Left hindlimb (tissue), 1 donor: ENCODE results near the gene NGF.

Experiments
- DNase-seq: peaks from one replicate; pipeline ENCODE4 v3.0.0-alpha.2; 2018

Gene NGF

DNA sequence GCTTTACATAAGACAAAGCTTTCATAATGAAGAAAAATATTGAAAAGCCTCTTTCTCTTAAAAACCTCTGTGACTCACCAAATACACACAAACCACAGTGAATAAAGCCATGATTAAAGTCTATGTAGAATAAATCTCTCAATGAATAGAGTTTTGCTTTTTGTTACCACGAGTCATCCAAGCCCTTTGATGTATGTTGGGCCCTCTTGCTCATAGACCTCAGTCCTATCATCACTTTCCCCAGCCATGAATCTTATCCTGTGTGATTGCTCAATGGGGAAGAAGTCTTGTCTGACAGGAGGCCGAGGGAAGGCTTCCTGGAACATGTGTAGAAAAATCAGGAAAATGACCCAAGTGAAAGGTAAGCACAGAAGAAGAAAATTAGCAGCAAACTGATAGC is 60.8 kb downstream of the NGF start:
- DNase-seq: no peak

DNA sequence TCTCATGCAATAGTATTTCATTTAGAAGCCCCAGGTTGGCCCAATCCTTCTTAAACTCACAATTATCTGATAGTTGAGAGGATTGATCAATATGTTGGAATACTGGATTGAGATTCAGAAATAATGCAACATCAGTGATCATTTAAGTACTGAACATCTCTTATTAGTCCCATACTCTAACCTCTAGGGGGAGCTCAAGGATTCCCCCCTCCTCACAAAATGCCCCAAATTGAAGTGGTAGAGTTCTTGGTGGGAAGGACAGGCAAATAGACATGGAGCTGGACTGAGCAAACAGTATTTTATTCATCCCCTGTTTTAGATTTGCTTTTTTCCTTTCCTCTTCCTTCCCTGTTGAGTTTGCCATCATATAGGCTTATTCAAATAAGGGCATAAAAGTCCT is 62.8 kb downstream of the NGF start:
- no peak for DNase-seq

DNA sequence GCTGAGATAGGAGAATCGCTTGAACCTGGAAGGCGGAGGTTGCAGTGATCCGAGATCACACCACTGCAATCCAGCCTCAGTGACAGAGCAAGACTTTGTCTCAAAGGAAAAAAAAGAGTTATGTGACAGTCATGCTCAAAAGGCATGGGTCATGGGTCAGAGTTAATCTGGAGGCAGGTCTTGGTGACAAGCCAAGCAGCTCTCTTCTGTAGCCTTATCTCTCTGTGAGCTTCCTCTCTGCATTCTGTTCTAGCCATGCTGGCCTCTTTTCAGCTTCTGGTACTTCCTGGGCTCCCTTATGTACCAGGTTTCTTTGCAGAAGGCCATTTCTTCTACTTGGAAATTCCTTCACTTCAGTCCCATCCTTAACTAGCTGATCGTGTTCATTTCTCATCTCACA is 63.6 kb downstream of the NGF start:
- no peak for DNase-seq

DNA sequence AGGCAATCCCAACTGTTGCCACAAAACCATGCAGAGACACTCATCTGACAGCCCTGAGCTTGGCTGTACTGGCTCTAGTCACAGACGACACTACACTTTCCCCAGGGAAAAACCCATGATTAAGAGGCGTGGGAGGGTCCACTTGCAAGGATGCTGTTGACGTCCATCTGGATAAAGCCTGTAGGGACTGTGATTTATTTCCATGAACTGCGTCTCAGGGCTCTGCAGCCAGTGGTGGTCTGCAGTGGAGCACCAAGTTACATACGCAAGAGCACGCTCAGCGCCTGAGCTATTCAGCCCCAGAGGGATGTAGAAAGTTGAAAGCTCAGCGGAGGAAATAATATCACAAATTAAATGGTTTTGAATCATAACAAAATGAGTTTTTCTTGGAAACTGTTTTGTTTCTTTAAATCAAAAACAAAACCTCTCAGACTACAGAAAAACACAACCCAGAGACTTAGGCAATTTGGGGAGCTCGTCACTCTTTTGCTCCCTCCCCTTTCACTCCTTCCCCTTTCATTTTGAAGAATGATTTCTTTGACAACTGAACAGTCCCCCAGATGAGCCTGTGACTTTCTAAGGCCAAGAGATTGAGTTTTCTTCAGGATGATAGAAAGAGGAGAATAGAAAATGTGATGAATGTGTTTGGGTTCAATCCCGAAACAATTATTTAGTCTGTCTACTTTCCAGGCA is 71.2 kb downstream of the NGF start:
- DNase-seq: no peak

DNA sequence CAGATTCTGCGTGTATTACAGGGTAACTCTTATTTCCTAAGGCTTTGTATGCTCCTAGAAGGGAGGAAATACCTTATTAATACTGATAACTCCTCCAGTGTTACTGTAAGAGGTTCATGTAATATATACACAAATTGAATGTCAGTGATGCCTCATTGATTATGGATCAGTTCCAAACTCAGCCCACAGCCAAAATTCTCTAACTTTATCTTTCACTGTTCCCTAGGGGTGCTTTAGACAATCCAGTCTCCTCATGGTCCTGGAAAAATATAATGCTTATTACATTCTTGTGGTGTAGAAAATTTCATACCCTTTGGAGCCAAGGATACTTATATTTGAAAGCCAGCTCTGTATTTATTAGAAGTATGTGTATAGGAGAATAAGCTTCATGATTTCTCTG is 73.0 kb downstream of the NGF start:
- no peak for DNase-seq

DNA sequence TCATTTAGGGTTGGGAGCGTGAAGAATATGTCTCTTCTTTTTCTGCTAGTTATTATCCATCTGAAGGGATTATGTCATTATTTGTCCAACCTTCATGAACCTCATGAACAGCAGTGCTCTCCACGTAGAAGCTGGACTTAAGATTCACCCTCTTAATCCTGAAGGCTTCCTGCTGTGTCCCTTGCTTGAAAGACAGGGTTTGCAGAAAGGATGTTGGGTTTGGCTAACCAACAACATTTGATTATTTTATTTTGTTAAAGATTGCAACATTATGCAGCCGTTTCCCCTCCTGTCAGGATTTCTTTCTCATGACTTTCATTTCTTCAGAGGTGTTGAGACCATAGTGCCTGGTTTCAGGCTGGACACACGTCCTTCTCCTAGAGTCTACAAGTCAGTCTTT is 75.2 kb downstream of the NGF start:
- no peak for DNase-seq

DNA sequence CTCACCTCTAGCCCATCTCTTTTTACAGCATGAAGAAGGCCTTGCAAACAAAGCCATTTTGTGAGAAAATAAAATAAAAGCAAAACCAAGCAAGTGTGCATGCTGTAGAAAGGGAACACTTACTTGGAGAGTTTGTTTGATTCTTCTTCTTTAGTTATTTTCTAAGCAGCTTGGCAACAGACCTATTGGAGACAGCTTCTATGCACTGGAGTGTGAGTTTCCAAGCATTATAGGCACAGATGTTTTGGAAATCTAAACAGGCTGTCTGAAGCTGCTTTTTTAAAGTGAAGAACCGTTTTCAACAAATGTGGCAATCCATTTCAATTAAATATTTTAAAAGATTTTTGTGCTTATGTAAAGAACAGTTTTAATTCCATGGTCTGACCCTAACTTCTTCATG is 76.6 kb downstream of the NGF start:
- no peak for DNase-seq

DNA sequence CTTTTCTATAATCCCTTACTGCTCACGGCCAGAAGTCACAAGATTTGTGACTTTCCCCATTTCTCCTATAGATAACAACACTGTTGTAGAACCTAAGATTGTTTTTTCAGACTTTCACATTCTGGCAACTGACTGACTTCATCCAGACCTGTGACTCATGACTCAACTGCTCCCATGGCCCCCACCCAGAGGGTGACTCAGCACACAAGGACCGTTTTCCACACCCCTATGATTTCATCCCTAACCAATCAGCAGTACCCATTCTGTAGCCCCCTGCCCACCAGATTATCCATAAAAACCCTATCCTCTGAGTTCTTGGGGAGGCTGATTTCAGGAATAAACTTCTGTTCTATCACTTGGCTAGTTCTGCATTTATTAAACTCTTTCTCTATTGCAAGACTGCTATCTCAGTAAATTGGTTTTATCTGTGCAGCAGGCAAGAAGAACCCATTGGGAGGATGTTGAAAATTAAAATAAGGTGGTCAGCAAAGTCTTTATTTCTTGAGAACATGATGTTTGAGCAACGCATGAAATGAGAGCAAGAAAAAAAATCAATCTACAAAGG is 79.7 kb downstream of the NGF start:
- no peak for DNase-seq

DNA sequence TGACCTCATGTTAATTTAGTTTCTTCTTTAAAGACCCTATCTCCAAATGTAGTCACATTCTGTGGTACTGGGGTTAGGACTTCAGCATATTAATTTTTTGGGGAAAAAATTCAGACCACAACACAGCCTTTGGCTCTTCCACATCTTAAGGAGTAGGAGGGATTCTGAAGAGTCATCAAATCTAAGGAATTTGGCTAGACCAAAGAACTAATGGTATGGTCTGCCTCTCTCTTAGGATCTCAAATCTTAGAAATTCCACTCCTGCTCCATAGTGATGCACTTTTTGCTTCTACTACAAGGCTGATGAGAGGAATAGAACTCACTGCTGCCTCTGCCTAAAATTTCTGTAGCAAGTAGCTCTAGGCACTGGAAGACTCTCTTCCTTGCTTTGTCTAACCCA is 80.5 kb downstream of the NGF start:
- no peak for DNase-seq

DNA sequence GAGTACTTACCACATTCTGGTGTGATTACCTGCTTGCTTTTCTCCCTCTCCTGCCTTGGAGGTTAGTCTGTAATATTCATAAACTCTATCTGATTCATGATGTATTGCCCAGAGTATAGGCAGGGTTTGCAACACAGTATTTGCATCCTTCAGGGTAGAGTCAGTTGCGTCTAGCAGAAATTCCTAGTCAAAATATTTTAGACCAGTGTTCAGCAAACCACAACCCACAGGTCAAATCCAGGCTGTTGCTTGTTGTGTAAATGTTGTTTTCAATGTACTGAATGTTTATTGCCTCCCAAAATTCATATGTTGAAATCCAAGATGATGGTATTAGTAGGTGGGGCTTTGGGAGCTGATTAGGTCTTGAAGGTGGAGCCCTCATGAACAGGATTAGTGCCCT is 82.9 kb downstream of the NGF start:
- no peak for DNase-seq

DNA sequence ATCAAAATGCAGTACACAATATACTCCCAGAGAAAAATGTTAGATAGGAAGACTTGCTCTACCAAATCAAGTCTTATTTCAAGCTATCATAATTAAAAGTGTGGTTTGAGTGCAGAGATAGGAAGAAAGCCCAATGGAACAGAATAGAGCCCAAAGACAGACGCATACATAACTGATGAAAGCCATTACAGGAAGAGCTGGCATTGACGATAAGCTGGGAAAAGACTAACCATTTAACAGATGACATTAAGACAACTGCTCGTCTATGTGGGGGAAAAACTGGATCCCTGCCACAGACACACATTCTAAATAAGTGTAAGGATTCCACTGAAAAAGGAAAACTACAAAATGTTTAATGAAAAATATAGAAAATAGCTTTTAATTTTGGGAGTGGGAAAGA is 85.5 kb downstream of the NGF start:
- DNase-seq: no peak

DNA sequence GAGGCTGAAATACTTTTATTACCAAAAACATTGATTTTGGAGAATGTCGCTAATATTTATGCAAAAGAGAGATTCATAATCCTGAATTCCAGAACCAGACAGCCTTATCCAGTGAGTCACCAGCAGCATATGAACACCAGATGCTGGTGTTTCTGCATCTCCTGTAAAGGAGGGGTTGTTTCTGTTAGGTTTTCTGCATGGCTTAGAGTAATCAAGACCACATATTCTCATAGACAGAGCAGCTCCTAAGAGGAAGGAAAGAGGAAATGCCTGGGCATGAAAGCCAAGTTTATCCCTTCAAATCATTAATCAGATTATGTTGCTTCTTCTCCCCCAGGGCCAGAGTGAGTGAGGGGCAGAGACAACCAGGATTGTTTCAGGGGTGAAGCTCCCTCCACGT is 86.2 kb downstream of the NGF start:
- DNase-seq: peak; percentile 30

DNA sequence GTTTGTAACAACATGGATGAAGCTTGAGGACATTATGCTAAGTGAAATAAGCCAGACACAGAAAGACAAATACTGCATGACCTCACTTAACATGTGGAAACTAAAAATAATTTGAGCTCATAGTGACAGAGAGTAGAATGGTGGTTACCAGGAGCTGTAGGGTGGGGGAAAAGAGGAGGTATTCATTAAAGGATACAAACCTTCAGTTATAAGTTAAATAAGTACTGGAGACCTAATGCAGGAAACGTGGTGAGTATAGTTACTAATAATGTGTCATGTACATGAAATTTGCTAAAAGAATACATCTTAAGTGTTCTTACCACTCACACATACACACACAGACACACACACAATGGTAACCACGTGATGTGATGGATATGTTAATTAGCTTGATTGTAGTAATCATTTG is 86.7 kb downstream of the NGF start:
- DNase-seq: no peak

DNA sequence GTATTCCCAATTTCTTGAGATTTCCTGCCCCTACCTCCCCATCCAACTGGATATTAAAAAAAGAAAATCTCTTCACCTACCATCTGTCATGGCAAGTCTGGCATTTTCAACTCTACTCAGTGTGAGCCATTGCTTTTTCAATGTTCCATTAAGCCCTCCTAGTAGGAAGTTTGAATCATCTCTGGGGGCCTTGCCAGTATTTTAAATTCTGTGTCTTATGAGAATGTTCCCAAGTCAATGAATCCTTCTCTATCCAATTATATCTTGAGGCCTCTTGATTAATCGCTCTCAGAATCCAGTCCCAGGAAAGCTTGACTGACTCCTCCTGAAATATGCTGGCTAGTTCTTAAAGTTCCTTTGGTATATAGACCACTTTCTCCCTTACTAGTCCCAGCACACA is 91.5 kb downstream of the NGF start:
- DNase-seq: no peak

DNA sequence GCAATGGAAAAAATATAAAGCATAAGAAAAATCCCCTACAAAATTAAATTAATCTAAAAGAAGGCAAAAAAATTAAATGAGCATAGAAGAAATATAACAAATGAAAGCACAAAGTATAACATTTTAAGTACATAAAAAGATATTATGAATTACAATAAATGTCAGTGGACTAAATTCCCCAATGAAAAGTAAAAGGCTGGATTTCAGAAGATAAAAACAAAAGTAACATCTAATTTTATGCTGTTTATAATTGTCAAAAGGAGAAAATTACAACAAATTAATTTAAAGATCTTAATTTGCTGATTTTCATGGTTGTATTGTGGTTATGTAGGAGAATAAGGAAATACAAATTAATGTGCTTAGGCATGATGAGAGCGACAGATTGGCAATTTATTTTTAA is 92.8 kb downstream of the NGF start:
- DNase-seq: no peak

DNA sequence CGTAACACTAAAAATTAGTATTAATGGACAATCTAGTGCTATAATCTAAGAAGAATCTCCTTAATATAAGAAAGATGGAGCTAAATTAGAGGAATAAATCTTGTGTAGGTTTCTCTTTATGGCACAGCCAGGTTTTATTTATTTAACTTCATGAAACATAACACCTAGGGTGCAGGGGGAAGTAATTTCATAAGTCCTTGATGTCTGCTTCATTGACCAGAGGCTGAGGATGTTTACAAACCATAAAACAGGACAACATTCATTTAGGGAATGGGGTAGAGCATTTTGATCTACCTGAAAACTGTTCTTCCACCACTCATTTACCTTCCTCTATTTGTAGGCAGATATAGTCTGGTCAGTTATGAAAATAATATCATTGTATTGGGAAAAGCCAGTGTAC is 95.5 kb downstream of the NGF start:
- no peak for DNase-seq

DNA sequence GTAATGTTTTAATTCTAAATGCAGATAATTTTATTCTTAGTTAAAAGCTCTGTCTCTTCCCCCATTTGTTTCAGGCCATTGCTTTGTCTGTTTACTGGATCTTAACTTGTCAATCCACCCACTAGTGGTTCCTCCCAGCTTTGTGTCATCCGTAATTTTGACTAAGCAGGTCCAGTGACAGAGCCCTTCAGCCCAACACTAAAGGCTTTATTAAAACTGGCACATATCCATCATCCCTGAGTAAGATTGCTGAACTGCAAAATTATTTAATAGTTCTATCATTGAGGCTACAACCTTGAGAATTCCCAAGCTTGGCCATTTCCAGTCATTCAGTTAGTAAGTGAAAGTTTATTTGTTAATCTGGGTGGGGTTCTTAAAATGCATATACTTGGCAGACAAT is 96.7 kb downstream of the NGF start:
- DNase-seq: no peak

DNA sequence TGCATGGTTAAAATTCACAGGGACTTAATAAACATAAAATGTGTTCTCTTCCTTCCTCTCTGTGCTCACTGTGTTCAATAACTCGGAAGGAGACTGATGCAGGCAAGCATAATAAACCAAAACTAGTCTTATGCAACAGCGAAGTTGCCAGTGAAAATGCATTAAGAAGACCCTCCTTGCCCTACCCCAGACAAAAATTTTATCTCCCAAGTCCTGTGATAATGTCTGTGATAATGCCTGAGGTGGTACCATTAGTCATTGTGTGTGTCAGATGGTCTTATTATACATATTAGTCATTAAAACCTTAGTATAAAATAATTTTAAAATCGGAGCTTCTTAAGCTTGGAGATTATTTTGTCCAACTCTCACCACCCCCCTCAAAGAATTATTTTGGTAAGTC is 97.8 kb downstream of the NGF start:
- DNase-seq: no peak

DNA sequence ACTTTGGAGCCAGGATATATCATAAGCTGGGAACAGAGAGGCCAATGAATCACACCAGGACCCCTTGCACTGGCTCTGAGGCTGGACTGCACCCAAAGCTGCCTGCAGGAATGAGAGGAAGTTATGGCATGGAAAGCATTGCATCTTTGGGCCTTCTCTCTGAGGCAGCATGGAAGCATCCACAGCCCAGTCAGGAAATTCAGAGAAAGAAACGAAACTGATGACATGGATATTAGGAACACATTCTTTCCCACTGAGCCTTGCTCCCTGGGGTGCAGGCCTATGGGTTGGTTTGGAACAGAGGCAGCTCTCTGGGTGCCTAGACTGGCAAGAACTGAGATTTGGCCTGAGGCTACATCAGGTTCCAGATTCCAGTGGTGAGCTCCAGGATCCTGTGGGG is 98.6 kb downstream of the NGF start:
- DNase-seq: no peak

DNA sequence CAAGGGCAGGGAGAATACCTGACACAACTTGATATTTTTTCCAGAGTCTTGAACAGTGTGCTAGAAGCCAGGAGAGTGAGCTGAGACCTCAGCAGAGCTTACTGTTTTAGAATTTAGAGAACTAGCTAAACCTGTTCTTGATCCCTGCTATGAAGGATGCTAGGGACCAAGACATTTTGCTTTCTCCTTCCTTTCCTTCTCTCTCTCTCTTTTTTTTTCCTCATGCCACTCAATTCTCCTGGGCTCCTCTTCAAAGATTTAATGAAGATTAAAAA is 99.0 kb downstream of the NGF start:
- no peak for DNase-seq

DNA sequence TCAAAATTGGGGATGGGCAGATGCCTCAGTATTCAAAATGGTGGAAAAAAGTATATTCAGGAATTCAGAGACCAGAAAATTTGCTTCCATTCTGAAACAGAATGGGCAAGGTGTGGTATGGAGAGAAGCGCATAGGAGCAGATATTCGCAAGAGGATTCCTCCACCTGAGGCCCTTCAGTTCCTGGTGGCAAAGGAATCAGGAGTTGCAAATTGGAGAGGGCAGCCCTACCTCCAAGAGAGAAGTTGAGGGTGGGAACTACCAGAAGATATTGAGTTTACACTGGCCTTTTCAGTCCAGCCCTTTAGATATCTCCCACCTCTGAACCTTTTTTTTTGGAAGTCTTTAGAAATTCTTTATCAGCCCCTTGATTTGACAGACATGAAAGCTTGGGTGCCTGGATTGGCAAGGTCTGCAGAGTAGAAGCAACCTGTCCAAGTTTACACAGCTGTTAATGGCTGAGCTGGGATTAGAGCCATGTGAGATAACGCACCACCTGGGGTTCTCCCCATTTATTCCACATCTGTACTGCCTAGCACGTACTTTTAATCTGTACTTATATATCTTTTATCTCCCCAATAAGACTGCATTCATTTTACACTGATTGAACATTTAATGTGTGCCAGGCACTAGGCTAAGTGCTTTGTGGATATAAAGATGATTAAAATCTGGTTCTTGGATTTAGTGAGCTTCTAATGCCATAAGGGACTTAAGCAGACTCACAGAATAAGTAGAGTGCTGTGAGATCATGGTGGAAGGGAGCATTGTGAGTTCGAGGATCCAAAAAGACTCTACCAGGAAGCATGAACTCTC is 99.5 kb downstream of the NGF start:
- DNase-seq: no peak

DNA sequence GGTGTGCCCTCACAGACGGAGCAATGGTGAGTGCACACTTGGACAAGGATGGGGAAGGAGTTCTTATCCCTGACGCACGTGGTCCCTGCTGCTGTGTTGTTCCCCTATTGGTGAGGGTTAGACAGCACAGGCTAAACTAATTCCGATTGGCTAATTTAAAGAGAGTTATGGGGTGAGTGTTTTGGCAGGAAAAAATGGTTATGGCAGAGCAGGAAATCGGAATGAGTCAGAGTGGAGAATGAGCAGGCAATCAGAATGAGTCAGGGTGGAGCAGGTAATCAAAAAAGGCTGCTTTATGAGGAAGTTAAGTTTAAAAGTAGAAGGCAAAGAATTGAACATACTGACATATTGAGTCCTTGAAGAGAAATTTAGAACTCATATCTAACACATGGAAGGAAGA is 100.5 kb downstream of the NGF start:
- no peak for DNase-seq

DNA sequence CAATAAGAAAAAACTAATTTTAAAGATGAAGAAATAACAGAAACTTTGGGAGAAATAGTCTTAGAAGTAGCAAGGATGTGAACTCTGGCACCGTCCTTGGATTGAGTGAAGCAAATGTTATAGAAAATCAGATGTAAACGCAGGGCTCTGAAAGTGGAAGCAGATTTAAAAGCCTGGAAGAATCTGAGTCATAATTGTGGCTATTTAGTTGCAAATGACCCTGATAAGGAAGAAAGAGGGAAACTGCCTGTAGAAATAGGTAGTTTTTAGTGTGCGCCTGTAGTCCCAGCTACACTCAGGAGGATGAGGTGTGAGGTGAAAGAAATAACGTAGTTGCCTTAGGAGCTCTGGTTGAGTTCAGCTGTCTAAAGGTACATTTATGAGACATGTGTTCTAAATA is 101.0 kb downstream of the NGF start:
- no peak for DNase-seq
